HepG2 (cell line): Measurements from ENCODE around the gene VILL. TPM values are rescaled to one million over a fixed set of nuclear protein-coding genes. Genes with fewer than 3 reads are reported as not detected.
A peak's percentile ranks its signal among the peaks of the same experiment; 100 is the strongest.

Source experiments
- ARNTL ChIP-seq: sonication (generic); formaldehyde crosslinking; IDR thresholded peaks from 2 replicates; pipeline ENCODE4 v1.4.0; 2020; ENCODE audit warnings: mild to moderate bottlenecking, missing genetic modification reagents
- ATAD3A ChIP-seq: sonication (generic); formaldehyde crosslinking; IDR thresholded peaks from 2 replicates; pipeline ENCODE4 v1.4.0; 2020; ENCODE audit warnings: missing genetic modification reagents
- BCL3 ChIP-seq: sonication (generic); formaldehyde crosslinking; IDR thresholded peaks from 2 replicates; pipeline ENCODE4 v1.5.1; 2020; ENCODE audit warnings: mild to moderate bottlenecking, missing genetic modification reagents, moderate library complexity
- CBX2 ChIP-seq, 2 experiments: fragments of 200-600 bp in 1 of 2; sonication (generic); formaldehyde crosslinking in 1 of 2; IDR thresholded peaks; 2 replicates each; pipeline versions ENCODE4 v1.7.0 to v1.8.1; 2018 to 2022; ENCODE audit warnings: low read depth in 2 of 2, low read length in 1 of 2, mild to moderate bottlenecking in 1 of 2, missing genetic modification reagents in 1 of 2
- HBP1 ChIP-seq: IDR thresholded peaks from 2 replicates; pipeline ENCODE4 v1.6.1; 2016; ENCODE audit warnings: low read depth, control low read depth
- IKZF1 ChIP-seq: fragments of 450-650 bp; IDR thresholded peaks from 2 replicates; pipeline ENCODE4 v1.7.1; 2016
- KLF6 ChIP-seq: IDR thresholded peaks from 2 replicates; pipeline ENCODE4 v1.8.0; 2016; ENCODE audit warnings: missing biosample characterization, missing genetic modification reagents
- MIXL1 ChIP-seq: IDR thresholded peaks from 2 replicates; pipeline ENCODE4 v1.6.1; 2016
- MYPOP ChIP-seq: sonication (generic); formaldehyde crosslinking; IDR thresholded peaks from 2 replicates; pipeline ENCODE4 v1.8.1; 2023; ENCODE audit warnings: mild to moderate bottlenecking, moderate library complexity, missing genetic modification reagents
- NR3C1 ChIP-seq: sonication (generic); formaldehyde crosslinking; IDR thresholded peaks from 2 replicates; pipeline ENCODE4 v1.4.0; 2020; ENCODE audit warnings: missing genetic modification reagents
- POLR2A ChIP-seq, 2 experiments: IDR thresholded peaks; 2 replicates each; pipeline ENCODE4 v1.6.1; 2011; ENCODE audit warnings: low read depth in 2 of 2, low read length in 2 of 2, mild to moderate bottlenecking in 1 of 2, moderate library complexity in 1 of 2; ENCODE audit not compliant: insufficient read depth in 1 of 2
- PTBP1 ChIP-seq: fragments of 200-400 bp; formaldehyde crosslinking; IDR thresholded peaks from 2 replicates; pipeline ENCODE4 v1.6.1; 2018; ENCODE audit warnings: low read length, low read depth; ENCODE audit not compliant: poor library complexity, severe bottlenecking
- SRSF1 ChIP-seq: fragments of 200-400 bp; formaldehyde crosslinking; optimal IDR thresholded peaks from 2 replicates; pipeline ENCODE3; 2017; ENCODE audit warnings: mild to moderate bottlenecking, low read depth, low read length, moderate library complexity
- TMF1 ChIP-seq: sonication (generic); formaldehyde crosslinking; IDR thresholded peaks from 2 replicates; pipeline ENCODE4 v1.8.1; 2022; ENCODE audit warnings: low read depth, missing genetic modification reagents
- TSC22D2 ChIP-seq: sonication (generic); formaldehyde crosslinking; IDR thresholded peaks from 2 replicates; pipeline ENCODE4 v1.5.1; 2020; ENCODE audit warnings: missing genetic modification reagents, mild to moderate bottlenecking, borderline replicate concordance
- ZFY ChIP-seq: sonication (generic); formaldehyde crosslinking; IDR thresholded peaks from 2 replicates; pipeline ENCODE4 v1.4.0; 2020; ENCODE audit warnings: missing genetic modification reagents
- ZNF10 ChIP-seq: sonication (generic); formaldehyde crosslinking; IDR thresholded peaks from 2 replicates; pipeline ENCODE4 v1.4.0; 2020; ENCODE audit warnings: mild to moderate bottlenecking, low read depth, missing genetic modification reagents, borderline replicate concordance
- ZNF101 ChIP-seq: sonication (generic); formaldehyde crosslinking; IDR thresholded peaks from 2 replicates; pipeline ENCODE4 v1.4.0; 2020; ENCODE audit warnings: mild to moderate bottlenecking, low read depth, missing genetic modification reagents, borderline replicate concordance
- ZNF335 ChIP-seq: sonication (generic); formaldehyde crosslinking; IDR thresholded peaks from 2 replicates; pipeline ENCODE4 v1.4.0; 2020; ENCODE audit warnings: missing genetic modification reagents
- ZNF354B ChIP-seq: sonication (generic); formaldehyde crosslinking; IDR thresholded peaks from 2 replicates; pipeline ENCODE4 v1.8.0; 2022; ENCODE audit warnings: mild to moderate bottlenecking, missing genetic modification reagents
- ZNF513 ChIP-seq: sonication (generic); formaldehyde crosslinking; conservative IDR thresholded peaks from 2 replicates; pipeline ENCODE4 v1.5.0; 2020; ENCODE audit warnings: missing genetic modification reagents
- ZNF530 ChIP-seq: sonication (generic); formaldehyde crosslinking; IDR thresholded peaks from 2 replicates; pipeline ENCODE4 v1.5.0; 2020; ENCODE audit warnings: low read depth, mild to moderate bottlenecking, missing genetic modification reagents
- ZNF570 ChIP-seq: sonication (generic); formaldehyde crosslinking; IDR thresholded peaks from 2 replicates; pipeline ENCODE4 v1.4.0; 2020; ENCODE audit warnings: mild to moderate bottlenecking, missing genetic modification reagents, borderline replicate concordance
- ZNF607 ChIP-seq: sonication (generic); formaldehyde crosslinking; IDR thresholded peaks from 2 replicates; pipeline ENCODE4 v1.5.1; 2020; ENCODE audit warnings: missing genetic modification reagents, mild to moderate bottlenecking, borderline replicate concordance
- ZNF709 ChIP-seq: sonication (generic); formaldehyde crosslinking; IDR thresholded peaks from 2 replicates; pipeline ENCODE4 v1.5.0; 2020; ENCODE audit warnings: mild to moderate bottlenecking, missing genetic modification reagents
- ZNF878 ChIP-seq: sonication (generic); formaldehyde crosslinking; IDR thresholded peaks from 2 replicates; pipeline ENCODE4 v1.8.1; 2023; ENCODE audit warnings: mild to moderate bottlenecking, missing genetic modification reagents, moderate library complexity
- ZNF879 ChIP-seq: sonication (generic); formaldehyde crosslinking; IDR thresholded peaks from 2 replicates; pipeline ENCODE4 v1.8.1; 2023; ENCODE audit warnings: missing genetic modification reagents
- ZSCAN31 ChIP-seq: sonication (generic); formaldehyde crosslinking; IDR thresholded peaks from 2 replicates; pipeline ENCODE4 v1.5.0; 2020; ENCODE audit warnings: low read depth, mild to moderate bottlenecking, missing genetic modification reagents
- polyA plus RNA-seq, 8 experiments: library from polyadenylated mRNA; depleted of rRNA in 3 of 8; stranded (reverse) in 7 of 8; unstranded in 1 of 8; fragments of >200 nt; fragmentation: Illumina TruSeq in 4 of 8; extraction: Trizol in 4 of 8; gene quantifications; 2 replicates each; pipeline versions ENCODE4 v1.2.1 to v1.2.3, GENCODE V29; 2011 to 2016; ENCODE audit warnings: low read depth in 4 of 8, missing spikeins in 1 of 8, mixed read lengths in 1 of 8; ENCODE audit not compliant: insufficient read depth in 1 of 8
- total RNA-seq, 5 experiments: library from RNA; depleted of rRNA; stranded (reverse); fragments of >200 nt; fragmentation: Illumina TruSeq; extraction: Trizol; gene quantifications; 2 replicates each; pipeline ENCODE4 v1.2.3, GENCODE V29; 2016; ENCODE audit warnings: low read depth in 1 of 5

The VILL gene
- total and polyA plus RNA-seq, 2 of the 13 experiments (the other 11 are each of a cell fraction or from before 2014, with no cell fraction given): 3.2 to 5.3 TPM

GRCh38 chr3:37964716-37965115 lies 25.9 kb upstream of the VILL start (continued):
- TF ChIP-seq HBP1 (no peak), ZNF879 (CRISPR knock-in tag) (no peak), POLR2A (IDR thresholded peaks at IDR 0.05; ENCODE audit: insufficient read depth in 1 of 2, low read depth in 2 of 2, low read length in 2 of 2) (0 out of 4 replicates have a peak, but pooled peaks of 1 of the 2 experiments have one; percentile 17), ATAD3A (CRISPR knock-in tag) (no peak), ZNF709 (no peak), SRSF1 (no peak), ZNF530 (CRISPR knock-in tag) (no peak), ARNTL (peak; percentile 46; the same call in 1 of the 2 replicates), KLF6 (CRISPR knock-in tag) (peak; percentile 76), ZNF354B (no peak), ZNF570 (no peak), ZNF101 (no peak), ZFY (no peak), ZNF513 (no peak), ZNF607 (CRISPR knock-in tag) (no peak), MYPOP (CRISPR knock-in tag) (peak; percentile 43; the same call in 1 of the 2 replicates), MIXL1 (peak; percentile 86), ZNF335 (CRISPR knock-in tag) (no peak), TMF1 (CRISPR knock-in tag) (no peak), ZNF10 (CRISPR knock-in tag) (no peak), TSC22D2 (no peak), IKZF1 (no peak), ZNF878 (CRISPR knock-in tag) (peak; percentile 35; the same call in 1 of the 2 replicates), CBX2 (IDR thresholded peaks at IDR 0.05; ENCODE audit: low read depth, low read length) (no peak), CBX2 (CRISPR knock-in tag; IDR thresholded peaks at IDR 0.05; ENCODE audit: low read depth) (no peak), BCL3 (CRISPR knock-in tag) (no peak), PTBP1 (no peak), NR3C1 (CRISPR knock-in tag) (no peak), ZSCAN31 (CRISPR knock-in tag) (0 out of 2 replicates have a peak, but pooled peaks have one; percentile 39)
